Endothelial cell of umbilical vein (primary cell): Measurements from ENCODE around the gene VPS45.

Source experiments
- CTCF ChIP-seq, 2 donors: IDR thresholded peaks; 1 replicate in 1 of 2; 2 replicates in 1 of 2; pipeline ENCODE4 v1.5.1; 2011; ENCODE audit warnings: low read length in 2 of 2, mild to moderate bottlenecking in 2 of 2, moderate library complexity in 2 of 2, control low read depth in 1 of 2, inconsistent platforms in 1 of 2, low read depth in 1 of 2; ENCODE audit not compliant: insufficient read depth in 1 of 2; ENCODE audit errors: extremely low read depth in 1 of 2
- POLR2A ChIP-seq: IDR thresholded peaks from 2 replicates; pipeline ENCODE4 v1.6.1; 2012; ENCODE audit warnings: low read depth, mild to moderate bottlenecking, control low read depth, low read length

- no peak for TF ChIP-seq CTCF (IDR thresholded peaks at IDR 0.05; ENCODE audit: extremely low read depth in 1 of 2, insufficient read depth in 1 of 2, low read depth in 1 of 2, low read length in 2 of 2)
- TF ChIP-seq POLR2A, result no peak
These were observed 5.5 kb upstream of the VPS45 start for GRCh38 chr1:150062113-150062512.
